CD4-positive, alpha-beta T cell (primary cell): ENCODE results near the gene OLFM1. TPM values are rescaled to one million over a fixed set of nuclear protein-coding genes. Genes with fewer than 3 reads are reported as not detected.

Experiments
- ATAC-seq: fragments of 200-7000 bp; cut with Tn5 transposase; one replicate; pipeline ENCODE4 v1.10.0; 2022; ENCODE audit warnings: mild to moderate bottlenecking; ENCODE audit not compliant: poor library complexity
- CTCF ChIA-PET: fragments of 350-600 bp; sonication (Branson Sonifier 250); formaldehyde crosslinking; loops from one replicate; lab custom pipeline; 2021; ENCODE audit warnings: antibody characterized with exemption, inconsistent platforms; lab: Charles Lee
- POLR2A ChIA-PET: fragments of 350-600 bp; sonication (Branson Sonifier 250); formaldehyde crosslinking; loops from one replicate; lab custom pipeline; 2021; ENCODE audit warnings: antibody characterized with exemption, inconsistent platforms; lab: Charles Lee
- DNase-seq, 14 experiments: peaks; one replicate each; pipeline ENCODE4 v3.0.0-alpha.2; 2013 to 2020; ENCODE audit warnings: mixed read lengths in 2 of 14
- H3K27ac ChIP-seq, 2 donors: one replicate each; pipeline versions ENCODE4 v1.5.1 to v1.7.0; 2013; ENCODE audit warnings: low read length in 2 of 2, low read depth in 1 of 2, mild to moderate bottlenecking in 1 of 2
- H3K27me3 ChIP-seq, 2 experiments: 1 replicate in 1 of 2; 2 replicates in 1 of 2; pipeline versions ENCODE4 v1.6.1 to v1.7.0; 2013; ENCODE audit warnings: low read length in 2 of 2, control low read depth in 1 of 2, mild to moderate bottlenecking in 1 of 2, moderate library complexity in 1 of 2; ENCODE audit not compliant: insufficient read depth in 2 of 2, control insufficient read depth in 1 of 2
- H3K36me3 ChIP-seq: one replicate; pipeline ENCODE4 v1.6.1; 2013; ENCODE audit warnings: low read length, control low read depth; ENCODE audit not compliant: insufficient read depth
- H3K4me1 ChIP-seq: one replicate; pipeline ENCODE4 v1.6.1; 2013; ENCODE audit warnings: low read length, control low read depth; ENCODE audit not compliant: insufficient read depth
- H3K4me3 ChIP-seq: one replicate; pipeline ENCODE4 v1.5.1; 2013; ENCODE audit warnings: mild to moderate bottlenecking, low read length, moderate library complexity
- H3K9me3 ChIP-seq, 2 experiments: 1 replicate in 1 of 2; 2 replicates in 1 of 2; pipeline versions ENCODE4 v1.6.1 to v1.7.0; 2013; ENCODE audit warnings: low read length in 2 of 2, mild to moderate bottlenecking in 2 of 2, control low read depth in 1 of 2, moderate library complexity in 1 of 2; ENCODE audit not compliant: control insufficient read depth in 1 of 2, insufficient read depth in 1 of 2
- H3K27ac Mint-ChIP-seq: one replicate; pipeline ENCODE4 v1.8.0; 2020; ENCODE audit warnings: mixed read lengths
- H3K27me3 Mint-ChIP-seq: one replicate; pipeline ENCODE4 v1.8.0; 2021; ENCODE audit warnings: mixed read lengths
- H3K36me3 Mint-ChIP-seq: one replicate; pipeline ENCODE4 v1.8.0; 2021; ENCODE audit warnings: low read depth, mixed read lengths
- H3K4me1 Mint-ChIP-seq: one replicate; pipeline ENCODE4 v1.8.0; 2021; ENCODE audit warnings: low read depth, mixed read lengths
- H3K4me3 Mint-ChIP-seq: one replicate; pipeline ENCODE4 v1.8.0; 2020; ENCODE audit warnings: mild to moderate bottlenecking, mixed read lengths
- H3K9me3 Mint-ChIP-seq: one replicate; pipeline ENCODE4 v1.8.0; 2020; ENCODE audit warnings: mixed read lengths
- CTCF ChIP-seq: fragments of 200-600 bp; IDR thresholded peaks from one replicate; pipeline ENCODE4 v1.8.0; 2022; ENCODE audit warnings: antibody characterized with exemption, mild to moderate bottlenecking
- intact Hi-C, 2 experiments: fragments of 100-400 bp; cut with DNase I in 1 of 2; cut with micrococcal nuclease in 1 of 2; formaldehyde crosslinking; loops; one replicate each; pipeline versions ENCODE4 v1.15.1 to v1.9.0; 2023 to 2025; cut with DNase I, micrococcal nuclease
- total RNA-seq, 174 experiments: library from RNA in 2 of 174; stranded (reverse) in 2 of 174; gene quantifications; one replicate each; pipeline ENCODE4 v1.2.3 and lab custom pipeline; 2021 to 2026

OLFM1 gene
- total RNA-seq, 2 experiments from 2014 or later: not detected

GRCh38 chr9:135046739-135047350, 40.6 kb upstream of the OLFM1 start:
- no peak overlapping the region for H3K27ac ChIP-seq
- Mint-ChIP-seq H3K36me3 (no peaks in the 10 kb centered on the region), H3K27me3 (peaks cover 42% of the 10 kb centered on the region), H3K27ac (no peak overlapping the region), H3K9me3 (no peaks in the 10 kb centered on the region), H3K4me1 (no peaks in the 10 kb centered on the region), H3K4me3 (no peak overlapping the region)
- H3K4me3 ChIP-seq: no peak overlapping the region
- no peak for DNase-seq
- H3K4me1 ChIP-seq: no peaks in the 10 kb centered on the region
- H3K36me3 ChIP-seq: no peaks in the 10 kb centered on the region
- intact Hi-C loops: no loop called here
- ChIA-PET CTCF (no interaction called here), POLR2A (no interaction called here)
- peaks cover 0 to 3% of the 10 kb centered on the region in 2 experiments for H3K27me3 ChIP-seq
- H3K9me3 ChIP-seq: peaks cover 0 to 20% of the 10 kb centered on the region in 2 experiments
- no peak for TF ChIP-seq CTCF
- ATAC-seq: no peak

- Histone ChIP-seq H3K27ac (no peak overlapping the region), H3K4me1 (no peaks in the 10 kb centered on the region), H3K9me3 (peaks cover 0 to 20% of the 10 kb centered on the region in 2 experiments), H3K4me3 (no peak overlapping the region), H3K27me3 (peaks cover 0 to 6% of the 10 kb centered on the region in 2 experiments), H3K36me3 (no peaks in the 10 kb centered on the region)
- intact Hi-C loops: no loop called here
- ATAC-seq: no peak
- no peaks in the 10 kb centered on the region for H3K9me3 Mint-ChIP-seq
- no peaks in the 10 kb centered on the region for H3K36me3 Mint-ChIP-seq
- CTCF ChIA-PET: no interaction called here
- no peak for TF ChIP-seq CTCF
- no peak for DNase-seq
- peaks cover 48% of the 10 kb centered on the region for H3K27me3 Mint-ChIP-seq
- no peaks in the 10 kb centered on the region for H3K4me1 Mint-ChIP-seq
- no peak overlapping the region for H3K4me3 Mint-ChIP-seq
- H3K27ac Mint-ChIP-seq: no peak overlapping the region
- POLR2A ChIA-PET: no interaction called here
Observed at GRCh38 chr9:135047521-135047920, 39.9 kb upstream of the OLFM1 start.

GRCh38 chr9:135048046-135048757, 39.3 kb upstream of the OLFM1 start:
- Histone ChIP-seq H3K27ac (no peak overlapping the region), H3K36me3 (no peaks in the 10 kb centered on the region), H3K27me3 (peaks cover 0 to 6% of the 10 kb centered on the region in 2 experiments), H3K9me3 (peaks cover 0 to 20% of the 10 kb centered on the region in 2 experiments), H3K4me3 (no peak overlapping the region), H3K4me1 (no peaks in the 10 kb centered on the region)
- H3K4me1 Mint-ChIP-seq: no peaks in the 10 kb centered on the region
- H3K27me3 Mint-ChIP-seq: peaks cover 49% of the 10 kb centered on the region
- CTCF ChIA-PET: no interaction called here
- intact Hi-C loops: no loop called here
- DNase-seq (no peak), ATAC-seq (no peak)
- POLR2A ChIA-PET: no interaction called here
- H3K36me3 Mint-ChIP-seq: no peaks in the 10 kb centered on the region
- TF ChIP-seq CTCF: no peak
- H3K27ac Mint-ChIP-seq: no peak overlapping the region
- no peak overlapping the region for H3K4me3 Mint-ChIP-seq
- no peaks in the 10 kb centered on the region for H3K9me3 Mint-ChIP-seq
